NCI-H128 (cell line): ENCODE data around the gene ERF.

ENCODE experiments used
- DNase-seq: peaks from one replicate; lab custom pipeline; 2025; ENCODE audit not compliant: unreplicated experiment; lab: John Stamatoyannopoulos, UW

Gene ERF

DNA sequence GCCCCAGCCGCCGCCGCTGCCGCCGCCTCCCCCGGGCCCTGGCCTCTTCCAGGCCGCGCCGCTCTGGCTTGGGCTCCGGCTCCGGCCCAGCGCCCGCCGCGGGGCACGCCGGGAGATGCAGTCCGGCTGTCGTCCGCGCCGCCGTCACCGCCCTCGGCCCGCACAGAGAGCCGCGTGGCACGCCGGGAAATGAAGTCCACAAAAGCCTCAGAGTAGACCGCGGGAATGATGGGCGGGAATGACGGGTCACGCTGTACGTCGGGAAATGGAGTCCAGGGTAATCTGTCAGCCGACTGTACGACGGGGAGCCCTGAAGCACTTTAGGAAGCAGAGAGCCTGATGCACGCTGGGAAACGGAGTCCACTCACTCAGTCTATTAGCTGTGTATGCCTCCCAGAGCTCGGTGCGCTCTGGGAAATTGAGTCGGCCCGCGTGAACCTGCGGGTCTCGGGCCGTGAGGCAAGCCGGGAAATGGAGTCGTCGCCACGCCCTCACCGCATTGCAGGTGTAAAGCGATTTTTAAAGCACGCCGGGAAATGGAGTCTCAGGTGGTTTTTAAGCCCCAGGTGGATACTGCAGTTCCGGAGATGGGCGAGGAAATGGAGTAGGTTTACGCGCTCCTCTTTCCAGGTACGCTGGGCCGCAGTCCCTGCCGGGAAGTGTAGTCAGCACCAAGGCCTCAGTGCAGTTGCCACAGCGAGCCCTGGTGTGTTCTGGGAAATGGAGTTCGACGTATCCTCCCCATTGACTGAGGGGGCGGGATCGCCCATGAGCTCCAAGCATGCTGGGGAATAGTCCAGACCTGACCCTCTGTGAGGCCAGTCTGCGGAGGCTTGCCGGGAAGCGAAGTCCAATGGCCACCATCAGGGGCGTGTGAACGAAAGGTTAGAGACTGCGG is 12.2 kb downstream of the ERF start, which contains the start of gene GSK3A:
Gene GSK3A, minus strand, starts transcription at position 91 of the 898 bp plus-strand sequence. CDS start 137 bp downstream, outside the sequence.
- peak; percentile 100 for DNase-seq

DNA sequence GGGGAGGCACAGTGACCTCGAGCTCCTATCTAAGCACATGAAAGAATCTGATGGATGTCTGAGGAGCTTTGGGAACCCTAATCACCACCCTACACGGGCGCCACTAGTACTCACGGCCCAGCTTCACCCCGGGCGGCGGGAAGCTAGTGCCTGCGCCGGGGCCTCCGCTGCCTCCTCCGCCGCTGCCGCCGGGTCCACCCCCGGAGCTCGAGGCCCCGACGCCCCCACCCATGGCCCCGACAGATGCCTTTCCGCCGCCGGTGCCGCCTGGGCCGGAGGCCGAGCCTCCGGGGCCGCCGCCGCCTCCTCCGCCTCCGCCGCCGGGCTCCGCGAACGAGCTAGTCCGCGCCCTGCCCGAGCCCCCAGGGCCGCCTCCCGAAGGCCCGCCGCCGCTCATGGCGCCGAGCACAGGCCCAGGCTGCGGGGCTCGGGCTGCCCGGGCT is 12.8 kb downstream of the ERF start:
- no peak for DNase-seq

DNA sequence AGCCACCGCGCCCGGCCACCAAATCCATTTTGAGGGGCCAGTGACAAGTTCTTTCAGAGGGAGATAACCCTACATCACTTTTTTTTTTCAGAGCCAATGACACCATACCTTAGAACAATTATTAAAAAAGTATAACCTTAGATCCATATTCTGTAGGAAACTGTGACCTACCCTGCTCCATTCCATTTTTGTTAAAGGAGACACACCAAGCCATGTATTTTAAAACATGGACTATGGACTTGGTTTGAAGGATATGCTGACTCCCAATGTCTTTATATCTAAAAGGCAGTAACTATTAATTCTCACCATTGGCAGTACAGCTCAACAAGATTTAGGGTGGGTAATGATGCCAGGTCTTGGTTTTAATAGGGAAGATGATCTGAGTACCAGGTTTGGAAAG is 13.6 kb downstream of the ERF start:
- DNase-seq: no peak

DNA sequence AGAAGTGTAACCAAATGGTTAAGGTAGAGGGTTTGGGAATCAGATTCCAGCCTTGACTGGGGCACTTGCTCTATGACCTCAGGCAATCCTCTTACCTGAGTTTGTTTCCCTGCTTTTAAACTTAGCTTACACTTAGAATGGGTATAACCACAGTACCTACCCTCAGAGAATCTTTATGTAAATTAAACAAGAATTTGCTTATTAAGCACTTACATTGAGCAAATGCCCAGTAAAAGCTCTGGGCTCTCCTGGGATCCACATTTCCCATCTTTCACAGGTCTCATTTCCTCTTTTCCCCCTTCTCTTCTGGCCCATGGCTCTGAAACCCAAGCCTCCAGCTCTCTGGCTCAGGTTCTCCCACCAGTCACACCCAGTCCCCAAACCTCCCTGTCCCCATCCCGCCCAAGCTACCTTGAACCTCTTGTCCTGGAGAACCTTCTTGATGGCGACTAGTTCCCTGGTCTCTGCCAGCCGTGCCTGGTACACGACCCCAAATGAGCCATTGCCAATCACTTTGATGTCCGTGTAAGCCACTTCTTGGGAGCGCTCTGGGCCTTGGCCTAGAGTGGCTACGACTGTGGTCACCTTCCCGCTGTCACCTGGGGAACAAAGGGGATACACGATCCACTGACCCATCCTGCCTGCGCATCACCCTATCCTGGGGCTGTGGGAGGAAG is 15.2 kb downstream of the ERF start:
- no peak for DNase-seq

DNA sequence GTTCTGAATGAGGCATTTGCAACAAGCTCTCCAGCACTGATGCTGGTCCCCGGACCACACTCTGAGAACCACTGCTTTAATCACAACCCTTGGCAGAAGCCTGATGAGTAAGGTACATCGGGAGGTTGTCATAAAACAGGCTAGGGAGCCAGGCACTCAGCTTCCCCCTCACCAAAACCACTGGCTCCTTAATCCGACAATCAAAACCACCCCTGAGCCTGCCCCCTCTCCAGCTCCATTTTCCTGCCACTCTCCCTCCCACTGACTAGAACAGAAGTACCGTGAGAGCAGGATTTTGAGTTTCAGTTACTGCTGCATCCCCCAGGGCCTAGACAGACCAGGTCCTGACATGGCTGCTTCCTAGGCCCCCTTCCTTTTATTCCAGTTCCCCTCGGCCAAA is 19.7 kb downstream of the ERF start:
- no peak for DNase-seq

DNA sequence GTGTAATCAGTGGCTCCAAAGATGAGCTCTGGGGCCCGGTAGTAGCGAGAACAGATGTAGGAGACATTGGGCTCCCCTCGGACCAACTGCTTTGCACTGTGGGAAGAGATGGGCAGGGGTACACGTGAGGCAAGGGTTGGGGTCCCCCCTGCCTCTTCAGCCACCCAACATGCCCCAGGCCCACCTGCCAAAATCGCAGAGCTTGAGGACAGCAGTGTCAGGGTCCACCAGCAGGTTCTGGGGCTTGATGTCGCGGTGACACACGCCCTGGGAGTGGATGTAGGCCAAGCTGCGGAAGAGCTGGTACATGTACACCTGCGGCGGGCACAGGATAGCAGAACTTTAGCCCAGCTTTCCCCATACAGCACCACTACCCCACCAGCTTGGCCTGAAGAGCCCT is 20.6 kb downstream of the ERF start:
- no peak for DNase-seq

DNA sequence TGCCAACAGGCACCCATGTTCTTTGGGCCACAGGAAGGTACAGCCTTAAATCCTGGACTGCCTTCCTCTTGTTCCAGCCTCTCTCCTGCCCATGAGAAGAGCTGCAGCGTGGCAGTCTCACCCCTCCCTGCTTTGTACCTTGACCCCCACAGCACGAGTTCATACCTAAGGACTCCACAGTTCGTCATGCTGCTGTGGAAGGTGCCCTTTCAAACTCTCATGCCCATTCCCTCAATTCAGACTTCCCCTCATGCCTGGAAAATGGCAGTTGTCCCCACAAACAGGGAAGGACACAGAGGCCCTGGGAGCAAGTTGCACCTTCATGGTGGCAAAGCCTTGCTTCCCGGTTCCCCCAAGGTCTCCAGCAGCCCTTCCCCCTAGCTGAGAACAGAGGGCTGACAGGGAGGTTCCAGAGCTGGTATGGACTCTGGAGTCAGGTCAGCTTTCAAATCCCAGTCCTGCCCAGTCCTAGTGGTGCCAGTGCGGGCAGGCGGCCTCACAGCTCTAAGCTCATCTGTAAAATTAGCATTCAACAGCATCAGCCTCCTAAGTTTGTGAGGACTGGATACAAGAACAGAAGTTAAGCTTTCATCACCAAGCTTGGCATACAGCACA is 21.1 kb downstream of the ERF start:
- no peak for DNase-seq

DNA sequence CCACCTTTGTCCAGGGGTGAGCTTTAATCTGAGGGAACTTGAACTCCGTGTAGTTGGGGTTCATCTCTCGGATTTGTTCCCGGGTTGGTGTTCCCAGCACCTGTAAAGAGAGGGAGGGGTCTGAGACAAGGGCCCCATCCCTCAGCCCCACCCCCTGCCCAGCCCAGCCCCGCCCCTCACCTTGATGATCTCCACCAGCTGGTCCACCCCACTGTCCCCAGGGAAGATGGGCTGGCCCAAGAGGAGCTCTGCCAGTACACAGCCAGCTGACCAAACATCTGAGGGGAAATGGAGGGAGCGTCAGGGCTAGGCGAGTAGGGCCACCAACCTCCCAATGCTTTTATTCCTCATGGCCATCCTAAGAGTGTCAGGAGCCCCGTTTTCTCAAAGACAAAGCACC is 21.8 kb downstream of the ERF start:
- no peak for DNase-seq

DNA sequence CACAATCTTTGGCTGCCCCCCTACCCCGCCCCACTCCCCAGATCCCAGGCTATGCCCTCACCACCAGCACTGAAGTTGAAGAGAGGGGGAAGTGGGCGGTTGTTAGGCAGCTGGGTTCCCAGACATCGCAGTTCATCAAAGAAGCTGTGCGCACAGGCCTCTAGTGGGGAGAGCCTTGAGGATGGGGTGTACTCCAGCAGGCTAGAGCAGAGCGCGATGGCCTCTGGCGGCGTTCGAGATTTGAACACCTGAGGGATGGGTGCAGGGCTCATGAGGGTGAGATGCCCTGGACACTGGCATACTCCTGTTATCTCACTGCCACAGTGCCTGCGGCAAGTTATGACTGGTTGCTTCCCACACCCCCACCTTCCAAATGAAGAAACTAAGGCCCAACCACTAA is 22.5 kb downstream of the ERF start:
- DNase-seq: no peak

GRCh38 chr19:42230571-42230970 is 24.4 kb downstream of the ERF start:
- DNase-seq: no peak

GRCh38 chr19:42229855-42230351 is 25.0 kb downstream of the ERF start:
- no peak for DNase-seq

- no peak for DNase-seq
Measured at GRCh38 chr19:42229301-42229854, 25.6 kb downstream of the ERF start.

- no peak for DNase-seq
Measured at GRCh38 chr19:42228641-42229040, 26.3 kb downstream of the ERF start.

DNA sequence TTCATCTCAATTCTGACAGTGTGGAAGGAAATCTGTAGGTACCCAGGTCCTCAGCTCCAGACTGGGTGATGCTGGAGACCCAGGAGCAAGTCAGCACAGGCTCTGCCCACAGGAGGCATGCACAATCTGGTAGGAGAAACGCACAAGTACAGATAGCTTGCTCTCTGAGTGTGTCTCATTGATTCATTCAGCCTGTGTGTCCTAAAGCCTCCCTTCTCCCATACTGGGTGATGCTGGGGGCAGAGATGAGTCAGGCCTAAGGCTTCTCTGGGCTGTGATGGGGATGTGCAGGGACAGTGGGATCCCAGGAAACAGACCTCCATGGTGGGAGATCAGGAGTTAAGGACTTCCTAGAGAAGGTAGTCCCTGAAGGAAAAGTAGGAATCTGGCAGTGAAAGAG is 28.0 kb downstream of the ERF start:
- no peak for DNase-seq

- no peak for DNase-seq
Measured at GRCh38 chr19:42225718-42226292, 29.1 kb downstream of the ERF start.

DNA sequence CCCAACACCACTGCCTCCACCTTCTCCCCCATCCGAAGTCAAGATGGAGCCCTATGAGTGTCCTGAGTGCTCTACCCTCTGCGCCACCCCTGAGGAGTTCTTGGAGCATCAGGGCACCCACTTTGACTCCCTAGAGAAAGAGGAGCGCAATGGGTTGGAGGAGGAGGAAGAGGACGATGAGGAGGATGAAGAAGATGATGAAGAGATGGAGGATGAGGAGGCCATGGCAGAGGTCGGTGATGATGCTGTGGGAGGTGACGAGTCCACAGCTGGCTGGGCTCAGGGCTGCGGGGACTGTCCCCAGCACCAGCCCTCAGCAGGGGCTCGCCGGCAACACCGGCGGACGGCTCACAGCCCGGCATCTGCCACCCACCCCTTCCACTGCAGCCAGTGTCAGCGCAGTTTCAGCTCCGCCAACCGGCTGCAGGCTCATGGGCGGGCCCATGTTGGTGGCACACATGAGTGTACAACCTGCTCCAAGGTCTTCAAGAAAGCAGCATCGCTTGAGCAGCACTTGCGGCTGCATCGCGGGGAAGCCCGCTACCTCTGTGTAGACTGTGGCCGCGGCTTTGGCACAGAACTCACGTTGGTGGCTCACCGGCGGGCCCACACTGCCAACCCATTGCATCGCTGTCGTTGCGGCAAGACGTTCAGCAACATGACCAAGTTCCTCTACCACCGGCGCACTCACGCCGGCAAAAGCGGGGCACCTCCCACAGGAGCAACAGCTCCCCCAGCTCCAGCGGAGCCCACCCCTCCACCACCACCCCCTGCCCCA is 29.8 kb downstream of the ERF start:
- DNase-seq: no peak

DNA sequence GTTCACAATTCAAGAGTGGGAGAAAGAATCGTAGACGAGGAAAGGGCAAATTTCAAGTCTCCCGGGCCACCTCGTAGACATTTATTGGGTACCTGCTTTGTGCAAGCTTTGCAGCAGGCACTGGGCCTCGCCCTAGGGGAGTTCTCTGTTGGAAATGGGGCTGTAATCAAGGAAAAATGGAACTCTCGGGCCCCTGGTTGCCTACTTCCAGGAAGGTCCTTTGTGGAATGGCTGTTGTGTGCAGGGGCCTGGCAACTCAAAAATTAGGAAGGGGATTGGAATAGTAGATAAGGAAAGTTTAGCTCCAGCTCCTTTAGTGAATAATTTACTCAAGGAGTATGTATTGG is 34.2 kb downstream of the ERF start:
- no peak for DNase-seq

DNA sequence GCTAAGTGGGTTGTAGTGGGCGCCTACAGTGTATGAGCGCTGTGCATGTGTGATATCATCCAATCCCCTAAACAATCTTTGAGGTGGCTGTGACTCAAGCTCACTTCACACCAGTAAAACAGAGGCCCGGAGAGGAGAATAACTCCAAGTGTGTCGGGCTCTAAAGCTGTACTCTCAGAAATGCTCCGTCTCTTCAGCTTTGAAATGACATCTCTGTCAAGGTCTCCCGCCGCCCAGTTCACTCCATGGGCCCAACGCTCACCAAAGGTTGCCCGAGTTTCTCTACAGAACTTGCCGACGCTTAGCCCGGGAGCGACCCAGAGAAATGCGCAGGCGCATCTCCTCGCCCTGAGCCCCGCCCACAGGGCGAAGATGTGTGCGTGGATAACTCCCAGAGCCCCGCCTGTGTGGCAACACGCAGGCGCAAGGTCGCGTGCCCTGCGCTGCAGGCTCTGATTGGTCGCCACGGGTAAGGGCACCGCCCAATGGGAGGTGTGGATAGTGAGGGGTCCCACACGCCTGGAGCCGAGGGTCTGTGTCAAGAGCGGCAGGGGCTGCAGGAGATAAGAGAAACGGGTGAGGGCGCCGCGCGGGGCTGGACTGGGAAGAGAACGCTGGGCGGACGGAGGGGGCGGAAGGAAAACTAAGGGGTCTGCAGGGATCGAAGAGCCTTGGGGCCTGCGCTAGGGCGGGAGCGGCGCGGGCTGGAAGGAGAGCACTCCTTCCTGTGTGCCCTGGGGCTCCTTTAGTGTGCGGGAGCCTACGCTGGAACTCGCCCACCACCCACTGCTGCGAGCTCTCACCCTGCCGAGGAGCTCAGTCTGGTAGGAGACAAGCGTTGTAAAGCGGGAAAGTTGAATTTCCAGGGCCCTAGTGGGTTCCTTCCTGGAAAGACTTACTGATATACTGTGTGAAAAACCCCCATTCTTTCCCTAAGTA is 34.8 kb downstream of the ERF start, which contains the start of gene ZNF526:
Gene ZNF526, plus strand, starts transcription at position 501 of the 939 bp plus-strand sequence. CDS start 4,092 bp downstream, outside the sequence.
- peak; percentile 96 for DNase-seq
